ENCODE data around the gene MAPK7. TPM values are rescaled to one million over a fixed set of nuclear protein-coding genes. Genes with fewer than 3 reads are reported as not detected.

The MAPK7 gene
- total RNA-seq, 2 donors from 2014 or later, result 49.2 to 51.2 TPM

GRCh38 chr17:19364699-19365498, 13.4 kb upstream of the MAPK7 start:
- ATAC-seq (ENCODE audit: insufficient number of reproducible peaks, low FRiP score, low read depth), result no peak
- no peak for DNase-seq (ENCODE audit: low spot score)
- Histone ChIP-seq H3K27me3 (replicated peaks; ENCODE audit: insufficient read depth) (no peaks in the 10 kb centered on the region), H3K4me3 (no peak overlapping the region), H3K4me1 (ENCODE audit: control insufficient read depth in 1 of 2, low read depth in 2 of 2) (peaks cover 0 to 8% of the 10 kb centered on the region in 2 donors), H3K27ac (no peak overlapping the region), H3K36me3 (no peaks in the 10 kb centered on the region), H3K9me3 (no peaks in the 10 kb centered on the region)
- TF ChIP-seq CTCF (IDR thresholded peaks at IDR 0.05), result no peak

GRCh38 chr17:19365499-19365817, 12.8 kb upstream of the MAPK7 start:
- Histone ChIP-seq H3K9me3 (no peaks in the 10 kb centered on the region), H3K4me1 (ENCODE audit: control insufficient read depth in 1 of 2, low read depth in 2 of 2) (peaks cover 0 to 8% of the 10 kb centered on the region in 2 donors), H3K27ac (no peak overlapping the region), H3K36me3 (no peaks in the 10 kb centered on the region), H3K4me3 (no peak overlapping the region), H3K27me3 (replicated peaks; ENCODE audit: insufficient read depth) (no peaks in the 10 kb centered on the region)
- ATAC-seq (ENCODE audit: insufficient number of reproducible peaks, low FRiP score, low read depth), result no peak
- no peak for DNase-seq (ENCODE audit: low spot score)
- TF ChIP-seq CTCF (IDR thresholded peaks at IDR 0.05), result no peak

- ATAC-seq (ENCODE audit: insufficient number of reproducible peaks, low FRiP score, low read depth) (no peak), DNase-seq (ENCODE audit: low spot score) (no peak)
- H3K4me1 ChIP-seq (ENCODE audit: control insufficient read depth in 1 of 2, low read depth in 2 of 2), result peaks cover 0 to 8% of the 10 kb centered on the region in 2 donors
- H3K4me3 ChIP-seq, result no peak overlapping the region
- no peak for TF ChIP-seq CTCF (IDR thresholded peaks at IDR 0.05)
- no peak overlapping the region for H3K27ac ChIP-seq
- H3K9me3 ChIP-seq, result no peaks in the 10 kb centered on the region
- no peaks in the 10 kb centered on the region for H3K27me3 ChIP-seq (replicated peaks; ENCODE audit: insufficient read depth)
- no peaks in the 10 kb centered on the region for H3K36me3 ChIP-seq
Measured at GRCh38 chr17:19365833-19366636, 12.3 kb upstream of the MAPK7 start.

GRCh38 chr17:19366637-19366972, 11.7 kb upstream of the MAPK7 start:
- Histone ChIP-seq H3K9me3 (no peaks in the 10 kb centered on the region), H3K4me3 (no peak overlapping the region), H3K4me1 (ENCODE audit: control insufficient read depth in 1 of 2, low read depth in 2 of 2) (peaks cover 0 to 8% of the 10 kb centered on the region in 2 donors), H3K27me3 (replicated peaks; ENCODE audit: insufficient read depth) (no peaks in the 10 kb centered on the region), H3K36me3 (no peaks in the 10 kb centered on the region), H3K27ac (no peak overlapping the region)
- ATAC-seq (ENCODE audit: insufficient number of reproducible peaks, low FRiP score, low read depth), result no peak
- TF ChIP-seq CTCF (IDR thresholded peaks at IDR 0.05), result no peak
- DNase-seq (ENCODE audit: low spot score), result no peak

GRCh38 chr17:19368229-19368628, 10.1 kb upstream of the MAPK7 start:
- H3K4me3 ChIP-seq, result no peak overlapping the region
- no peak for TF ChIP-seq CTCF (IDR thresholded peaks at IDR 0.05)
- H3K4me1 ChIP-seq (ENCODE audit: control insufficient read depth in 1 of 2, low read depth in 2 of 2), result no peaks in the 10 kb centered on the region
- H3K36me3 ChIP-seq, result no peaks in the 10 kb centered on the region
- H3K9me3 ChIP-seq, result no peaks in the 10 kb centered on the region
- DNase-seq (ENCODE audit: low spot score) (no peak), ATAC-seq (ENCODE audit: insufficient number of reproducible peaks, low FRiP score, low read depth) (no peak)
- H3K27ac ChIP-seq, result no peak overlapping the region
- H3K27me3 ChIP-seq (replicated peaks; ENCODE audit: insufficient read depth), result no peaks in the 10 kb centered on the region
